ENCODE measurements around the gene C11orf52.
"Not testable (repeated sequence)": the region's sequence is repeated elsewhere in the genome, so short reads cannot be mapped to it uniquely, and the experiment has no call there.

Gene C11orf52

DNA sequence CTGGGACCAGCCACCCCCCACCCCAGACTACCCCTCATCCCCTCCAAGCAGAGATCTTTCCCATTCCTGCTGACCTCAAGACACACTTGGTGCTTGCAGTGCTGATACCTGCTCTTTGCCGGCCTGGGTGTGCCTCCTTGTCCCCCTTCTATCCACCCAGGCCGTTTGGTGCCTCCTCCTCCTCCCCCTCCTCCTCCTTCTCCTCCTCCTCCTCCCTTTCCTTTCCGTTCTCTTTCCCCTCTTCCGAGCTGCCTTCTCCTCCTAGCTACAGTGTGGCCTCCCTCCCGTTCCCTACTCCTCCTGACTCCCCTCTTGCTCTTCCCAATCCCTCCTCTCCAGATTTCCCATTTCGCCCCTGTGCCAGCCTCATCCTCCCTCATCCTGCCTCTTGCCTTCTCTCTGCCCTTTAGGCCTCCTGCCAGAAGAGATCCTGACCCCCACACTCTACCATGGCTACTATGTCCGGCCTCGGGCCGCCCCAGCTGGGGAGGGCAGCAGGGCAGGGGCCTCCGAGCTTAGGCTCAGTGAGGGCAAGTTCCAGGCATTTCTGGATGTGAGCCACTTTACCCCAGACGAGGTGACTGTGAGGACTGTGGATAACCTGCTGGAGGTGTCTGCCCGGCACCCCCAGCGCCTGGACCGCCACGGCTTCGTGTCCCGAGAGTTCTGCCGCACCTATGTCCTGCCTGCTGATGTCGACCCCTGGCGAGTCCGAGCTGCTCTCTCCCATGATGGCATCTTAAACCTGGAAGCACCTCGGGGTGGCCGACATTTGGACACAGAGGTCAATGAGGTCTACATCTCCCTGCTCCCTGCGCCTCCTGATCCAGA lies 5.5 kb upstream of the C11orf52 start:
- no peak for DNase-seq (ENCODE audit: low spot score)

DNA sequence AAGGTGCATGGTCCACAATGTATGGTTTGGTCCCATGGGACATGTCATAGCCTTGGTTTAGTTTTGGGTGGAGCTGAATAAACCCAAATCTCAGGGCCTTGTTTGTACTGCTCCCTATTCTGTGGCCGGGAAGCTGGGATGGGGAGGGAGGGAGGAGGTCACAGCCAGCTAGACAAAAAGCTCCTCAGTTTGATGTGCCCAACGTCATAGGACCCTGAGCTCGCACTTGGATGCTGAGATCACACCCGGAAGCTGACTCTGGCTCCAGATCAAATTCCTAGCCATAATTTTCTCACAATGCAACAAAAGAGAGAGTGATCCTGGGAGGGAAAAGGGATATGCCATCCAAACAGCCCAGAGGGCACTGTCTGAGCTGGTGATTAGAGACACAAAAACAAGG lies 4.7 kb upstream of the C11orf52 start:
- no peak for DNase-seq (ENCODE audit: low spot score)

DNA sequence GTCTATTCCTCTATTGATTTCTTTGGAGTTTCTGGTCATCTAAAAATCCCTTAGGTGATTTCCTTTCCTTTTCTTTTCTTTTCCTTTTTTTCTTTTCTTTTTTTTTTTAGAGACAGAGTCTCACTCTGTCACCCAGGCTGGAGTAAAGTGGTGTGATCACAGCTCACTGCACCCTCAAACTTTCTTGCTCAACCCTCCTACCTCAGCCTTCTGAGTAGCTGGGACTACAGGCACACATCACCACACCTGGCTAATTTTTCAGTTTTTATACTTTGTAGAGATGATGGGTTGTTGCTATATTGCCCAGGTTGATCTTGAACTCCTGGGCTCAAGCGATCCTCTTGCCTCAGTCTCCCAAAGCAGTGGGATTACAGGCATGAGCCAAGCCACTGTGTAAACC lies 1.9 kb upstream of the C11orf52 start:
- DNase-seq (ENCODE audit: low spot score): no peak

DNA sequence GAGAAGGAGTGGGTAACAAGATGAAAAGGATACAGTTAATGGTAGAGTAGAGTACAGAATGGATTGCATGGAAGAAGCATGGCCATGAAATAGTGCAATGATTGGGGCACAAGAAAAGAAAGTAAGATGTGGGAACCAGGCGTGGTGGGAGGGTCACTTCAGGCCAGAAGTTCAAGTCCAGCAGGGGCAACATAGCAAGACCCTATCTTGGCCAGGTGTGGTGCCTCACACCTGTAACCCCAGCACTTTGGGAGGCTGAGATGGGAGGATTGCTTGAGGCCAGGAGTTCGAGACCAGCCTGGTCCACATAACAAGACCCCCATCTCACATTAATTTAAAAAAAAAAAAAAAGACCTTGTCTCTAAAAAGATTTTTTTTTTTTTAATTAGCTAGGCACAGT lies 1.4 kb upstream of the C11orf52 start:
- no peak for DNase-seq (ENCODE audit: low spot score)

DNA sequence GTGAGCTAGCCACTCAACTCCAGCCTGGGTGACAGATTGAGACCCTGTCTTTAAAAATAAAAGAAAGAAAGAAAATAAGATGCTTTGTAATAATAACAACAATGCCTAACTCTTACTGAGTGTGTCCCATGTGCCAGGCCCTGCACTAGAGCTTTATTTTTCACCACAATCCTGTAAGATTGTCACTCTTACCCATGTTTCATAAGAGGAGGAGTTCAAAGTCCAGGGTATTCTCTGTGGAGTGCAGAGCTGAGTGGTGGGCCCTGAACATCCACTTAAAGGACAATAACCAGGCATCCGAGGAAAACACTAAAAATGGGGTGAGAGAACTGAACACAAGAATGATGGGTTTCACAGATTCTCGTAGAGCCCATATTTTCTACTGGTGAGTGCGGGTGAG lies 925 bp upstream of the C11orf52 start:
- no peak for DNase-seq (ENCODE audit: low spot score)

DNA sequence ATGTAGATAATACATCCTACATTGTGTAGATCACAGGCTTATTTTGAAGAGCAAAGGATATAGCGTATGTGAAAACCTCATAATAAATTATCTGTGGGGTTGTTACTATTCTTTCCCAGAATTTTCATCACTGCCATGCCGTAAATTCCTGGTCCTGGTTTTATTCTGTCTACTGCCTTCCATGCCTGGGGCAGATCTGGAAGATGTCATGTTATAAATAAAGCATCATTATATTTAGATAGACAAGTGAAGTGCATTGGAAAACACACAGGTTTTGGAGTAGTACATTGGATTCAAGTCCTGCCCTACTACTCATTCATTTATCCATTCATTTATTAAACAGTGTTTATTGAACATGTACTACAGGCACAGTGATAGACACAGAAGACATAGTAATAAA lies 2.2 kb downstream of the C11orf52 start:
- DNase-seq (ENCODE audit: low spot score): no peak

DNA sequence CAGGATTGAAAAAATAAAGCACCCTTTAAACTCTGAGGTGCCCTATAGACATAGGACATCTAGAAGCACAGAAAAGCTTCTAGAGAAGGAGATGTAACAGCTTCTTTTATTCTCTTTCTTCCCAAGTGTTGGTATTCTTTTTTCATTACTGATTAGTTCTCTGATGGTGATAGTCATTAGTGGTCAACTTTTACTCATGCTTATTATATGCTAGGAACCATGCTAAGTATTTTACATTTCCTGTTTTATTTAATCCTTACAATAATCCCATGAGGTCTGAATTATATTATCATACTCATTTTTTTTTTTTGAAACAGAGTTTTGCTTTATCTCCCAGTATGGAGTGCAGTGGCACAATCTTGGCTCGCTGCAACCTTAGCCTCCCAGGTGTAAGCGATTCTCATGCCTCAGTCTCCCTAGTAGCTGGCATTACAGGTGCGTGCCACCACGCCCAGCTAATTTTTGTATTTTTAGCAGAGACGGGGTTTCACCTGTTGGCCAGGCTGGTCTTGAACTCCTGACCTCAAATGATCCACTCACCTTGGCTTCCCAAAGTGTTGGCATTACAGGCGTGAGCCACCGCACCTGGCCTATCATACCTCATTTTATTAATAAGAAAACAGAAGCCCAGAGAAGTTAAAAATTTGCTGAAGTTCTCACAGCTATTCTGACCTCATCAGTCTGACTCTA lies 3.0 kb downstream of the C11orf52 start:
- DNase-seq (ENCODE audit: low spot score): no peak

DNA sequence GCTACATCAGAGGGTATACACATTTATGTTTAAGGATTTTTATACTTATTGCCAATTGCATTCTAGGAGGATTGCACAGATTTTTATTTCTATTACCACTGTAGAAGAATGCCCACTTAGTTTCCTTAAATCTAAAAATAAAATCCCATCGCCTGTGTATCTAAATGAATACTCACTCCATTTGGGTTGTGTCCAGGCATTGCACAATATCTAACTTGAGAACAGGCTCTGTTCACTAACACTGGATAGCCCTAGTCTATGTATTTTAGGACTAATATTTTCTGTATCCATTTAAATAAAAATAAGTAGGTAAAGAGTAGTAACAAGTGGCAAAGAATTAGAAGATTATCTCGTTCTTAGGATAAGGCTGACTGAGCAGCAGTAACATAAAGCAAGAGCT lies 4.1 kb downstream of the C11orf52 start:
- no peak for DNase-seq (ENCODE audit: low spot score)

DNA sequence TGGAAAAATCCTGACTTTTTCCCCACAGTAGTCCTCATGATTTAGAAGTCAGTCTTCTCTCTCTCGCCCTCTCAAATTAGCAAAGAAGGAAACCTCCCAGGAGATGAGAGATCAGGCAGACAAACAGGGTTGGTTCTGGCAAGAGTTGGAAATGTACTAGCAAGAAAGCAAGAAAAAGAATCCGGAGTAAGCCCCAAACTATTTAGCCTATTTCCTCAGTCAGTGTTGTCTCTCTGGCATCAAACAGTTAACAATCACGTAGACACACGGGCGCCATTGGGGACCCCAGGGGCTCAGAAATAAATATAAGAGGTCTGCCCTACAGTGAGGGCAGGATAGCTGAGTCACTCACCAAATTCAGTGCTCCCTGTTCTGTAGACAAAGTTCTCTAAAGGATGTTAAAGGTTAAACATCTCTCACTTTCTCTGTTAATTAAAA lies 4.7 kb downstream of the C11orf52 start:
- no peak for DNase-seq (ENCODE audit: low spot score)

DNA sequence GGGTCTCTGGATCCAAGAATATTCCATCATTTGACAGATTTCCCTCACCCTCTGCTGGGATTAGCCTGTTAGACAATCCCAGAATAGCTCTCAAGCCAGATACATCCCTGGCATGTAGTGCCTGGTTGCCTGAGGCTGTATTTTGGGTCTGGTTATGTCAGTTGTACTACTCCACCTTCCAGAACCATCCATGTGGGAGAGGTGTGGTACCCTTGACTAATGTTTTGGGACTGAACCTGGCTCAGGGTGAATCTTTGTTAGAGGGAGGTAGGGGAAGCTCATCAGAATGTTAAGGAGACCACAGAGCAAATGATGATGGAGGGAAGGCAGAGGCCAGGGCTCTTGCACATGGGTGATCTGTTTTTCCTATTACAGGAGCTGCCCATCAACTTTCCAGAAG lies 5.2 kb downstream of the C11orf52 start:
- DNase-seq (ENCODE audit: low spot score): no peak

DNA sequence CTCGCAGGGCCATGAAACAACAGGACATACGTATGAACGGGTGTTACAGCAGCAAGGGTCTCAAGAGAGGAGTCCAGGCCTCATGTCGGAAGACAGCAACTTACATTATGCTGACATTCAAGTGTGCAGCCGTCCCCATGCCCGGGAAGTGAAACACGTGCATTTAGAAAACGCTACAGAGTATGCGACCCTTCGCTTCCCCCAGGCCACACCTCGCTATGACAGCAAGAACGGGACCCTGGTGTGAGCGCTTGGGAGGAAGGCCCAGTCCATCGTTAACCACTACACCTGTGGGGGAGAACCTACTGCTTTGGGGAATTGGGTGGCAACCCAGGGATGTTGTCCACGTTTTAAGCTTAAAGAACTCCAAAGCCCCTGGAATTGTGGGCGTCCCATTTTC lies 7.2 kb downstream of the C11orf52 start:
- no peak for DNase-seq (ENCODE audit: low spot score)

DNA sequence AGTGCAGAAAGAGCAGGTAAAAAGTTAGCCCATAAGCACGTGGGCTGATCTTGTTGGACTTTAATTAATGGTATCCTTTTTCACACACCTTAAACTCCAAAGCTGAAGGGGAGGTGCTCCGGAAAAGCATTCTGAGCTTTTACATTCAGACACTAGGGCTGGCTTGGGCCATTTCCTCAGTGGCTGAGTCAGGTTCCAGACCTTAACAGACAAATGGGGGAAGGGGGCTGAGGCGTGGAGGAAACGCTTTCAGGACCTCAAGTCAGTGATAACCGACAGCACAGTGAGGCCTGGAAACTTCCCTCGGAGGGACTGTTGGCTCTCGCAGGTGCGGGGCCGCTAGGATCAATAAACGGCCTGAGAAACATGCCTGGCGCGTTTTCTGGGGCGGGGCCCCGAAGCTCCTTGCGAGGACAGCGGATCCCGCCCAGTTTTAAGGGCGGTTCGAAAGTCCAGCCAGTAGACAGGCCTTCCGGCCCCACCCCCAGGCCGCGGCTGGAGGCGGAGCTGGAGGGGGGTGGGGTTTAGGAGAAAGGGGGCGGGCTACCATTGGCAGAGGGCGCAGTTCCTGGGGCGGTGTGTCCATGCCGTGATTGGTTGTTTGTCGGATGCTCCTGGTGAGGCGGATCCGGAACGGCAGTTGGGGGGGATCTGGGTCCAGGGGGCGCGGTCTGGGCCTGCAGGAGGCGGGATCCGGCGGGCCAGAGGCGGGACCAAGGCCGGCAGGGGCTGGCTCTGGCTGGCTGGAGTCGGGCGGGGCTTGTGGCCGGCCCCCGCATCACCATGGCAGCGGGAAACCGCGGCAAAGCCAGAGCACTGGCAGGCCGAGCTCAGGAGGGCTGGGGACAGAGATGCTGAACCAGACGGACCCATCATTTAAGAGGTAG lies 8.0 kb downstream of the C11orf52 start:
- DNase-seq (ENCODE audit: low spot score): peak; percentile 92

DNA sequence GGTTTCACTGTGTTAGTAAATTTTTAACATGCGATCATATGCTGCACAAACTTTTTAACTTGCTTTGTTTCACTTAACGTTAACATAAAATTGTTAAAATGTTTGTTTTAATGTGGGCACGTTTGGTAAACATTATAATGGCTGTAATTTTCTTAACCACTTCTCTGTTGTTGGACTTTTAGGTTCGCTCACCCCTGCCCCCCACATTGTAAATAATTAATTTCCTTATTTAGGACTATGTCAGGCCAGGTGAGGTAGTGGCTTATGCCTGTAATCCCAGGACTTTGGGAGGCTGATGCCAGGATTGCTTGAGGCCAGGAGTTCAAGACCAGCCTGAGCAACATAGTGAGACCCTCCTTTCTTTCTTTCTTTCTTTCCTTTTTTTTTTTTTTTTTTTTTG lies 11.8 kb downstream of the C11orf52 start:
- DNase-seq (ENCODE audit: low spot score): no peak

DNA sequence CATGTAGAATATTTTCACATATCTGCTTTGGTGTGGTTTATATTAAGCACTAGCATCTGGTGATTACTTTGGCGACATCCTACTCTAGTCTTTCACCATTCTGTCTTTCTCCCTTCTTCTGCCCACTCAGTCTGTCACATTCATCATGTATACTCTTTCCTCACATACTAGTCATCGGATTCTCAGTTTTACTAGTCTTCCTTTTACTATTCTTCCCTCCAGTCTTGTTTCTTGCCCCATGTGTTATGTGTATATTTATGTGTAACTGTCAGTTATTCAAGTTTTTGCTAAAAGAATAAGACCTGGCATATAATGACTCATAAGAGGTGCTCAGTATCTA lies 13.9 kb downstream of the C11orf52 start:
- DNase-seq (ENCODE audit: low spot score): no peak

DNA sequence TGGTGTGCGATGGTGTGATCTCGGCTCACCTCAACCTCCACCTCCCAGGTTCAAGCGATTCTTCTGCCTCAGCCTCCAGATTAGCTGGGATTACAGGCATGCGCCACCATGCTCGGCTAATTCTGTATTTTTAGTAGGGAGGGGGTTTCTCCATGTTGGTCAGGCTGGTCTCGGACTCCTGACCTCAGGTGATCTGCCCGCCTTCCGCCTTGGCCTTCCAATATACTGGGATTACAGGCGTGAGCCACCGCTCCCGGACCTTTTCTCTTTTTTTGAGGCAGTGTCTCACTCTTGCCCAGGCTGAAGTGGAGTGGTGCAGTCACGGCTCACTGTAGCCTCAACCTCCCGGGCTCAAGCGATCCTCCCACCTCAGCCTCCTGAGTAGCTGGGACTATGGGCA lies 14.5 kb downstream of the C11orf52 start:
- not testable (repeated sequence) for DNase-seq (ENCODE audit: low spot score)

DNA sequence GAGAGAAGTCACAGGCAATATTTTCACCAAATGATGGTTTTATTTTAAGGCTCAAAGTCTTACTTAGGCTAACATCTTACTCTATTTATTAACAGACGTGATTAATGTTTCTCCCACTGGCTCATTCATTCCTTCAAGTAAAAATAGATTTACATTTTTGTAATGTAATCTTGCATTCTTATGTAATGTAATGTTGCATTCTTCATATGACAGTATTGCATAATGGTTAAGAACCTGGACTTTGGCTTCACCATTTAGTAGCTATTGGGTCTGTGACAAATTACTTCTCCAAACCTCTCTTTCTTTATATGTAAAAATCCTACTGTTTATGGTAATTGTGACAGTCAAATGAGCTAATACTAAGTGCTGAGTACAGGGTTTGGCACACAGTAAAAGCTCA lies 15.2 kb downstream of the C11orf52 start:
- no peak for DNase-seq (ENCODE audit: low spot score)

DNA sequence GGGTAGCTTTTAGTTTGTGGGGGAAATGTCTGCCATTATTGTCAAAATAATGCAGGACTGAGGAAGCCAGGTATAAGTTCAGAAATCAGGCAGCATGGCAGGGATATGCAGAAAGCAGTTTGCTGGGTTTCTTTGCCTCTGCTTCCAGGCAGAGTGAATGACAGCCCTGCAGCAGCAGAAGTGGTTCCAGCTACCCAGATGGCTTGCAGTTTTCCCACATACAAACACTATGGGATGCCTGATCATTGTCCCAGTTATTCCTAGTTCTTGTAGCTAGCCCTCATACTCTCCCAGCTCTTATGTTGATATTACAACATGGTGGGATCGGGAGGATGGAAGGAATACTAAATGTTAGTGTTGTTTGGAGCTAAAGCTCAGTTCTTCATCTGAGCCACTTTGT lies 15.6 kb downstream of the C11orf52 start:
- no peak for DNase-seq (ENCODE audit: low spot score)

DNA sequence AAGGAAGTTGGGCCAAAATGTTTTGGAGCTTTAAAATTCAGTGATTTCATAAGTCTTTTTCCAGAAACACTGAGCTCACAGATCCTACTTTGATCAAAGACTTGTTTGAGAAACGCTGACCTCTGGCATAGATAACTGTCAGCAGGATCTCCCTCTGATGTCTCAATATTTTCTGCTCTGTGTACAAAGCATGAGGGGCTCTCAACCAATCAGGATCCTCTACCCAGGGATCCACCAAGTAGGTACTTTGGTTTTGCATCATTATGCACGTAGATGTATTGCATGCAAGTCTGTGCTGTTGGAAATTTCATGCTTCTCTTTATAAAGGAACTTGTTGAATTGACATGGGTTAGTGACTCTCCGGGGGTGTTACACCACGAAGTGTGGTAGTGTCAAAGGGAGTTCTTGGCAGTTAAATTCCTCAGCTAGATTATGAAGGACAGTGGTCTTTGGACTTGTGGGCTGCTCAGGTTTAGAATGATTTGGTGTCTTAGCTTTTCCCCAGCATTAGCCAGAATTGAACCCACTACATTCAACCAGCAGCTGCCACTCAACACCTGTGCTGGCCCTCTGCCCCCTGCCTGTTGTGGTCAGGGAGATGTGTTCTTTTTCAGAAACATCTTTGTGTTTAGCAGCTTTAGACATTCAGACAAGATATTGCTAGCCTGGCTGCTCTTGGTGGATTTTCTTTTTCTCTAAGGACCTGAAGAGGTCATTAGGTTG lies 16.8 kb downstream of the C11orf52 start:
- DNase-seq (ENCODE audit: low spot score): no peak

DNA sequence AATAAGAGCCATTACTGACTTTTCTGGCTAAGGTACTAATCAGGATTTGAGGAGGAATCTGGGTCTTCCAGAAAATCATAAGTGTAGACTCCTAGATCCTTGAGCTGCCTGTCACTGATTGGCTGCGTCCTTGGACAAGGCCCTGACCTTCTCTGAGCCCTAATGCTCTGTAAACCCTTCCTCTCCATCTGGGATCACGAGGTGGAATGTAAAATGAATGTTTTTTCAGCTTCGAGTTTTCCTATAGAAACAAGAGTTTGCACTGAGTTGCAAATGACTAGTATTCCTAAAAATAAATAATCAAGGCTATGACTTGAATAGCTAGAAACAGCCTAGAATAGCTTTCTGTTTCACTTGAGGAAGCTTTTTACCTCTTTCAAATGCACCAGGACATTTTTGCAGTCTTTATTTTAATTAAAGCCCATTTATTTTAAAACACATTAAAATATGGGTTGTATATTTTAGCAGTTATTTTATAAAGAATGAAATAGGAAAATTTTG lies 17.4 kb downstream of the C11orf52 start:
- DNase-seq (ENCODE audit: low spot score): no peak

DNA sequence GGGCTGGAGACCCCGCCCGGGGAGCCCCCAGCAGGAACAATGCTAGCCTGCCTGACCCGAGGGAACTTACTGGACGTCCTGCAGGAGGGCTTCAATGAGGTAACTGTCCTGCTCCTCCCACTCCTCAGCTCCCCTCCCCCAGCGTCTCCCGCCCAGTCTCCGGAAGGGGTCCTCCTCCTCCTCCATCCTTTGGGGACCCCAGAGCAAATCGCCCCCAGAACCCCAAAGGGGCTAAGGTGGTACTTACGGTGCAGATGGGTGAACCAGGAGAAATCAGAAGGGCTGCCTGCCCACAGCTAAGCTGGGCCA lies 18.7 kb downstream of the C11orf52 start:
- no peak for DNase-seq (ENCODE audit: low spot score)

DNA sequence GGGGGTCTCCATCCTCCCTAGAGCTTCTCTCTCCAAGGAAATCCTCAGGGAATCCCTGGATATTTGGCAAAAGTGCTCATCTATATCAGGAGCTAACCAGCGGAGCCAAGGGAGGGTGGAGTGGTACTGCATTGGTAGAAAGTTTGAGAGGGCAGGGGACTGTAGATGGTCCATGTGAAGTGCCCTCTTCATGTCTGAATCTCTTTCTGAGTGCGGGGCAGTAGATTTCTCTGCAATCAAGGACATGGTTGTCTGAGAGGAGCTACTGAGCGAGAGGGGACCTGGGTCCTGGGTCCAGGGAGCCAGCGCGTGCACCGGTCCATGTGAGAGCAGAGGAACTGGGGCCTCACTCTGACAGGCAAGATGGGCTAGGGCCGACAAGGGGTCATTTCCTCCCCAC lies 19.1 kb downstream of the C11orf52 start:
- no peak for DNase-seq (ENCODE audit: low spot score)

DNA sequence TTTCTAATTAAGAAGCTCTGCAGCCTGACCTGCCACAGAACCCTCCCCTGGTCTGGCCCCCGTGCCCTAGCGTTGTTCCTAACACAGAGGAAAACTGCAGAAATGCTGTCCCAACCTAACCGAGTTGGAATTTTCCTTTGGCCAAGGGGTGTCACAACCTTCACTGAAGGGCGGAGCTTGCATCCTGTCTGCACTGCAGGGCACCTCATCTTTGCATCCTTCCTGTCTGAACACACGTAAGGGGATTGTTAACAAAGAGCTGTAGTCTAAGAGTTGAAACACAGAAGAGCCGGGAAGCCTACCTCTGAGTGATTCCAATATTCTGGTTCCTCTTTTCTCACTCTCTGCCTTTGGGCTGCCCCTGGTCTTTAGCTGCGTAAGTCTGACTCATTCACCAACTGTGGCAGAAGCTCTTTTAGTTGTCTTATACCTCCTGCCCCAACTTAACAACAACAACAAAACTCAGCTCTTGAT lies 20.0 kb downstream of the C11orf52 start:
- peak; percentile 30 for DNase-seq (ENCODE audit: low spot score)
